Globus pallidus (tissue), 1 donor: Measurements from ENCODE around the gene ATG4C.
"Not testable (repeated sequence)": the region's sequence is repeated elsewhere in the genome, so short reads cannot be mapped to it uniquely, and the experiment has no call there.

Experiments used
- DNase-seq: peaks from one replicate; pipeline ENCODE4 v3.0.0-alpha.2; 2015; ENCODE audit warnings: low spot score

The ATG4C gene

GRCh38 chr1:62774971-62775595 is 8.8 kb upstream of the ATG4C start:
- no peak for DNase-seq

GRCh38 chr1:62778208-62778607 is 5.7 kb upstream of the ATG4C start:
- DNase-seq, result no peak

- no peak for DNase-seq
These were observed 1.9 kb upstream of the ATG4C start for GRCh38 chr1:62781841-62782543.

- DNase-seq, result not testable (repeated sequence)
These were observed 1.3 kb upstream of the ATG4C start for GRCh38 chr1:62782544-62783212.

DNA sequence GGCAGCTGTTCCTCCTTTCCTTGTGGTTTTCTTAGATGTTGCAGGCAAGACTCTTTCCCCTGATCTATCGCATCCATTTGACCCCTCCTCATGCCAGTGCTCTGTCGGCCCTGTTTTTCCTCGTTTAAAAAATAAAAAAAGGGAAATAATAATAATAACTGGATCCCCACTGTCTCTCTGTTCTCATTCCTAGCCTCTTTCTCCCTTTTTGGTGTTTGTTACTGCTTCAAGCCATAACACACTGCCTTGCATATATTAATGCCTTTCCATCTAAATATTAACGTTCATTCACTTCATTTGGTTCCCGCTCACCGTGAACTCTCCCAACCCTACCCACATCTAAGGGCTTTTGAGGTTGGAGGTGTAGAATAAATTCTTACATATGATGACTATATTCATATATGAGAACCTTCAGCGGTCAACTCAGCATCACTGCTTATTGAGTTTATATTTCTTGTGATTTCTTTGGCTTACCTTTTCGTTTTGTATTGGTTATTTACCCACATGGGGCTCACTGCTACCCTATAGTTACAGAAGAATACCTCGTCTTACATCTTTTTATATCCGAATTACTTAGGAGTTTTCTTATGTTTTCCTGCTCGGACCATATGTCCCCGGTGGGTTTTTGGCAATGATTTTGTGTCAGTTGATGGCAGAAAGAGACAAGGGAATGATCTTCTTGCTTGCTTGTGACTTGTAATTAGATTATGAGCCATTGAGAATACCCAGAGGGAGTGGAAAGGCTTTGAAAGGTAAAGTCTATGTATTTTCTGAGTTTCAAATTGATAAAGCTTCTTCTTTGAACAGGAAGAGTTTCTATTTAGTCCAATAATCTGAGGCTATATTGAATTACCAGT is 805 bp downstream of the ATG4C start:
- DNase-seq, result peak; percentile 60

DNA sequence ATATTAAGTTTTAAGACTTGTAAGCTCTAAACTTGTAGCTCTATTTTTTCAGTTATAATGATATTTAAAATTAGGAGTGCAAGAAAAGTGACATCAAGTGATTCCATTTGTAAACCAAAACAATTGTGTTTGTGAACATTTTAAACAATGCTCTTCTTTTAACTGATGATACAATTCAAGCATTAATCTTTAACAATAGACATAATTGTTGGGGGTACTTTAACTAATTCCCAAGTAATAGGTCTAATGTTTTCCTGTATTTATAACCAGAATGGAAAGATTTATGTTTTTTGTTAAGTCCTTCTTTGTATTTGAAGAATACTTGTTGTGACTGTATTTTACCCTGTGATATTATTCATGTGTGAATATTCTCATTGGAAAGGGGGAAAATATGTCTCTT is 6.8 kb downstream of the ATG4C start:
- peak; percentile 79 for DNase-seq

- DNase-seq, result no peak
These were observed 10.1 kb downstream of the ATG4C start for GRCh38 chr1:62794053-62794452.

DNA sequence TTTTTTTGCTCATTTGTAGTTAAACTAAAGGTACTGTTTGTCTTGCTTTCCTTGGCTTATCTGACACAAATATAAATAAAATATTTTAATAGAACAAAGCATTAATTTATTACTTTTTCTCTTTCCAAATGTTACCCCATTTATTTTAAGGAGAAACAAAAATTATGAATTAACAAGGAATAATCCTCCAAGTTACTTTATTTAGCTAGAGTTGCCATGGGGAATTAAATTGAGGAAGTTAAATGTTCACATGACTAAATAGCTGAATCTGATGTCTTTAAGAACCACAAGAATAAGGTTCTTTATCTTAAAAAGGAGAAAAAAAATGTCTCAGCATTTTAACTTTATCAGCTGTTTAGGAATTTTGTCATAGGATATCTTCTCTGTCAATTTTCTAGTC is 12.3 kb downstream of the ATG4C start:
- peak; percentile 22 for DNase-seq

DNA sequence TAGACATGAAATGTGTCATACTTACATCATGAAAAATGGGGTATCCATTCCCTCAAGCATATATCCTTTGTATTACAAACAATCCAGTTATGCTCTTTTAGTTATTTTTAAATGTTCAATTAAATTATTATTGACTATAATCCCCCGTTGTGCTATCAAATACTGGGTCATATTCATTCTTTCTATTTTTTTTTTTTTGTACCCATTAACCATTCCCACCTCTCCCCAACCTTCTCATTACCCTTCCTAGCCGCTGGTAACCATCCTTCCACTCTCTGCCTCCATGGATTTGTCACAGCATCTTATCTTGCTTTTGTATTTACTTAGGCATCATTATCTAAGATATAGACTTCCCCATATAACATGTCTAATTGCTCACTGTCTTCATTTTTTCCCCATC is 15.8 kb downstream of the ATG4C start:
- no peak for DNase-seq

- no peak for DNase-seq
These were observed 16.3 kb downstream of the ATG4C start for GRCh38 chr1:62800281-62800680.

DNA sequence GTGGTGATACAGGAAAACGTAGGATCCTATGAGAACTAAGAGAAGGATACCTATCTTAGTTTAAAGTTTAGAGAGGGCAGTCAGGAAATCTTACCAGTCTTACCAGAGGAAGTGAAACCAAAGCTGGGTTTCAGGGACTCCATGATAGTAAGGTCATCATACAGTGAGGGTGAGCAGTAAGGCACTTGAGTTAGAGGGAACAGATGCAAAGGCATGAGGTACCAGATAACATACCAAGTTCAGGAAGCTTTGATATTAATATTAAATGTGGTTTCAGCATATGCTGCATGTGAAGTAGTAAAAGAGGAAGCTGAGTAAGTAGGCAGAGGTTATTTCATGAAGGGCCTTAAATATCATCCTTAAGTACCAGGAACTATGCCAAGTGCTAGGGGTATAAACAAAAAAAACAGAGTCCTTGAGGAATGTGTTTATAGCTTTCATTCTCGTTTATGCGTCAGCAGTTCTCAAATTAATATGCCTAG is 16.9 kb downstream of the ATG4C start:
- DNase-seq, result peak; percentile 51

DNA sequence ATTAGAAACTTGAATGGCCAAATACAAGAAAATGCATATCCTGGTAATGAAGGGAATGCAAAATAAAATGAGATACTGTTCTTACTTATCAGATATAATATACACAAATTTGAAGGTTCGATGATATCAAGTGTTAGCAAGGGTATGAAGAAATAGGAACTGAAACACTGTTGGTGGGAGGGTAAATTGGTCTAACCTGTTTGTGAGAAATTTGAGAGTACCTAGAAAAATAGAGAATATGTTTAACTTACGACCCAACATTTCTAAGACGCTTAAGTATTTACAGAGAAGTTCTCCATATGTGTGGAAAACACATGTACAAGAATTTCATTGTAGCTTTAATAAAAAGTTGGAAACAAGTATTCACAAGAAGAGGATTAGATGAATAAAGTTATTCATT is 25.9 kb downstream of the ATG4C start:
- DNase-seq, result no peak

DNA sequence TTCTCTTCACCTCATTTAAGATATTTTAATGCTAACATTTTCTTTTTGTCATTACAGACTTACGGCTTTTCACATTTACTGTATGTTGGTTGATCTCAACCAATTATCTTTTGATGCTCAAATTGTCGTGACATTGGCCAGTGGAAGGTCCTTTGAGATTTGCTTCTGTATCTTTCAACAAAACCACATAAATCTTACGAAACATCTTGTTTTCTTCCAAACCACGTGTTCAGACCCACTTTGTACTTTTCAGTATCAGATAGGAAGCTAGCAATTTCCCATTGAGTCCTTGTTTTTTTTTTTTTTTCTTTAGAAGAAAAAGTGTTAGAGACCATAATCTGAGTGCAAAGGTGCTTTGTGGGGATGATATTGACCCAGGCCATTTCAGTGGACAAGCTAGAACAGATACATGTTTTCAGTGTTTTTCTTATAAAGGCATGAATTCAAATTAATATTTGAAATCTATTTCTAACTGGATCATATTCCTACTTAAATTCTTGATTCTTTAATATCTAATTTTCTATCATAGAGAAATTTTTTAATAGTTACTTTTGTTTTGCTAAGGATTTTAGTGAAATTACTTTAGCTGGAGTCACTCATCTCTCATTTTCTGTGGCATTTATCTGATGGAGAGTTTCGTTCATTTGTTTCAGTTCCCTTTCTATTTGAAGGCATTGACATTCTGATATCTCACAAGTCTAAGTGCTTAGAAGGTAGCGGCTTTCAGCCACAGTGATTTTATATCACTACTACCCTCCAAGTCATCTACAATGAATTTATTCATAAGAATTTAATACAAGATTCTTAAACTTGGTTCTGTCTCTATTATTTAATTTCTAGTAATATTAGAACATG is 26.7 kb downstream of the ATG4C start:
- DNase-seq, result peak; percentile 27

DNA sequence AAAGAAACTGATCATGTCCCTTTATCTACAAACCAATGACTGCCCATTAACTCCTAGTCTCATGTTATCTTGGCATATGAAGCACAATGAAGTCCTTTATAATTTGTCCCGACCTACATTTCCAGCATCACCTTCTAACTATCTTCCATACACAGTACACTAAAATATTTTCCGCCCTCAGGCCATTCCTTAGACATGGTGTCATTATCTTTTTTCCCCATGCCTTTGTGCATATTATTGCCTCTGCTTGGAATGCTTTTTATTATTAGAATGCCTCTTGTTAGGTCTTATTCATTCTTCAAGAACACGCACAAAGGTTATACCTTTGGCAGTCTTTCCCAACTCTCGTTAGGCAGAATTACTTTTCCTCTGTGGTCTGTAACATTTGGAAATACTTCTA is 39.6 kb downstream of the ATG4C start:
- no peak for DNase-seq

- no peak for DNase-seq
These were observed 43.0 kb downstream of the ATG4C start for GRCh38 chr1:62826901-62827300.

DNA sequence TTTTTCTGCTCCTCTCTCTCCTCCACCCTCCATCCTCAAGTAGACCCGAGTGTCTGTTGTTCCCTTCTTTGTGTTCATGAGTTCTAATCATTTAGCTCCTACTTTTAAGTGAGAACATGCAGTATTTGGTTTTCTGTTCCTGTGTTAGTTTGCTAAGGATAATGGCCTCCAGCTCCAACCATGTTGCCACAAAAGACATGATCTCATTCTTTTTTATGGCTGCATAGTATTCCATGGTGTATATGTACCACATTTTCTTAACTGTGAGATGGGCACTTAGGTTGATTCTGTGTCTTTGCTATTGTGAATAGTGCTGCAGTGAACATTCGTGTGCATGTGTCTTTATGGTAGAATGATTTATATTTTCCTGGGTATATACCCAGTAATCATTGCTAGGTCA is 43.9 kb downstream of the ATG4C start:
- DNase-seq, result not testable (repeated sequence)

- peak; percentile 74 for DNase-seq
These were observed 48.3 kb downstream of the ATG4C start for GRCh38 chr1:62832276-62832675.

GRCh38 chr1:62833529-62833928 is 49.6 kb downstream of the ATG4C start:
- DNase-seq, result no peak

DNA sequence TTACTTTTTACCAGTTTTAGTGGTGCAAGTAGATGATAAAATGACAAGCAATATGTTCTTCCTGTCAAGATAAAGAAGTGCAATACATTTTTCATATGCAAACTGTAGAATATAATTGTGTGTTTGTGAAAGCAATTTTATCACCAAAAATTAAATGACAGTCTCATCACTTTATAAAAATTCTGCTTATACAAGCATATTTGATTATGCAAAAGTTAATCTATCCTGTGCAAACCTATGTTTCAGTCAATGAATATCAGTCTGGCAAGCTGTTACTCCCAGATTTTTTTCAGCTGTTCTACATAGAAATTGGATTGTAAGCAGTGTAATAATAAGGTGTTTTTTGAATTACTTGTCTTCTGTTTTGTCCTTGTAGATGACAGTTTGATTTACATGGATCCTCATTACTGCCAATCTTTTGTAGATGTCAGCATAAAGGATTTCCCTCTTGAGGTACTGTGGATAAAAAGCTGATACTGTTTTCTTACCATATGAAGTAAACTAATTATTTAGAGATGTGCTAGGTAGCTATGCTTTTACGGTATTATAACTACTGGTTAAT is 50.5 kb downstream of the ATG4C start:
- no peak for DNase-seq

GRCh38 chr1:62836856-62837540 is 53.1 kb downstream of the ATG4C start:
- no peak for DNase-seq
